ENCODE measurements around the gene TTLL10. TPM values are rescaled to one million over a fixed set of nuclear protein-coding genes. Genes with fewer than 3 reads are reported as not detected.

Gene TTLL10
- total RNA-seq, 4 donors from 2014 or later = not detected

DNA sequence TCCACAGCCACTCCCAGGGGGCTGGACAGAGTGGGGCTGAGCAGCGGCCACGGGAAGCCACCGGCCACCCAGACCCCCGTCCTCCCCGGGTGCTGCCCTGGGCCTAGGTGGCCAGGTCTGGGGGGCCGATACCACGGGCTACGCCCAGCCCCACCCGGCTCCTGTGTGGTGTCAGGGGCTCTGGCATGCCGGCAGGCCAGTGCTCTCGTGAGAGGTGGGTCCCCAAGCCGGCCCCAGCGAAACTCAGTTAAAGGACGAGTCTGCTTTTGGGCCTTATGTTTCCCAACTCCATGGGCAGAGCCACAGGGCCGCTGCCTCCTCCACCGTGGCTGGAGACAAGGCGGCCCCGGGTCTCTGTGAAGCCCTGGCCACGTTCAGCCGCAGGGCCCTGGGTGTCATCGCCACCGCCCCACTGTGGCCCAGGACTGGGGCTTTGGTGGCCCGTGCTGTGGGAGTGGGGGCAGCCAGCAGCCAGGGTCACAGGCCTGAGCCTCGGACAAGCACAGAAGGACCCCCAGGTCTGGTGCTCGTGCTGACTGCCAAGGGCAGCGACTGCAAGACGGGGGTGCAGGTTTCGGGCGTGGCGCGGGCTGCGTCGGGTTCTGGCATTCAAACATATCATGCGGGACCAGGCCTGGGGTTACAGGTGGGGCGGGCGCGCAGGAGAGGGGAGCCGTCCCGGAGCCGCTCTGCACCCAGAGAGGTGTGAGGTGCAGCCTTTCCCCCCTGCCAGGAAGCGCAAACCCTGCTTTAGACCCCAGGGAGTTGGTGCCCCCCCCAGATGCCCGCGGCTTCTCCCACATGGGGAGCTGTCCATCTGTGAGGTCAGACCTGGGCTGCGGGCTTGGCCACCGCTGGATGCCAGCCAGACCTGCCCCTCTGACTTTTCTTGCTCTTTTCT lies 45.9 kb upstream of the TTLL10 start:
- no peak for DNase-seq (ENCODE audit: low spot score in 2 of 2)
- H3K4me1 ChIP-seq = peaks cover 0 to 2% (median under 1%) of the 10 kb centered on the region in 4 donors
- no peak overlapping the region for H3K4me3 ChIP-seq
- no peaks in the 10 kb centered on the region for H3K9me3 ChIP-seq
- no peaks in the 10 kb centered on the region for H3K27me3 ChIP-seq
- no peak for TF ChIP-seq EP300 (IDR thresholded peaks at IDR 0.05)
- TF ChIP-seq, protein P1, sequence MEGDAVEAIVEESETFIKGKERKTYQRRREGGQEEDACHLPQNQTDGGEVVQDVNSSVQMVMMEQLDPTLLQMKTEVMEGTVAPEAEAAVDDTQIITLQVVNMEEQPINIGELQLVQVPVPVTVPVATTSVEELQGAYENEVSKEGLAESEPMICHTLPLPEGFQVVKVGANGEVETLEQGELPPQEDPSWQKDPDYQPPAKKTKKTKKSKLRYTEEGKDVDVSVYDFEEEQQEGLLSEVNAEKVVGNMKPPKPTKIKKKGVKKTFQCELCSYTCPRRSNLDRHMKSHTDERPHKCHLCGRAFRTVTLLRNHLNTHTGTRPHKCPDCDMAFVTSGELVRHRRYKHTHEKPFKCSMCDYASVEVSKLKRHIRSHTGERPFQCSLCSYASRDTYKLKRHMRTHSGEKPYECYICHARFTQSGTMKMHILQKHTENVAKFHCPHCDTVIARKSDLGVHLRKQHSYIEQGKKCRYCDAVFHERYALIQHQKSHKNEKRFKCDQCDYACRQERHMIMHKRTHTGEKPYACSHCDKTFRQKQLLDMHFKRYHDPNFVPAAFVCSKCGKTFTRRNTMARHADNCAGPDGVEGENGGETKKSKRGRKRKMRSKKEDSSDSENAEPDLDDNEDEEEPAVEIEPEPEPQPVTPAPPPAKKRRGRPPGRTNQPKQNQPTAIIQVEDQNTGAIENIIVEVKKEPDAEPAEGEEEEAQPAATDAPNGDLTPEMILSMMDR (IDR thresholded peaks at IDR 0.05) = no peak
- no peak for TF ChIP-seq POLR2A (IDR thresholded peaks at IDR 0.05)
- H3K36me3 ChIP-seq = no peaks in the 10 kb centered on the region
- WGBS, 2 donors = 85 to 86% methylated on average over 34 to 36 of the region's 45 CpGs
- H3K27ac ChIP-seq = peak overlapping the region in 1 of 4 donors; percentile 65

DNA sequence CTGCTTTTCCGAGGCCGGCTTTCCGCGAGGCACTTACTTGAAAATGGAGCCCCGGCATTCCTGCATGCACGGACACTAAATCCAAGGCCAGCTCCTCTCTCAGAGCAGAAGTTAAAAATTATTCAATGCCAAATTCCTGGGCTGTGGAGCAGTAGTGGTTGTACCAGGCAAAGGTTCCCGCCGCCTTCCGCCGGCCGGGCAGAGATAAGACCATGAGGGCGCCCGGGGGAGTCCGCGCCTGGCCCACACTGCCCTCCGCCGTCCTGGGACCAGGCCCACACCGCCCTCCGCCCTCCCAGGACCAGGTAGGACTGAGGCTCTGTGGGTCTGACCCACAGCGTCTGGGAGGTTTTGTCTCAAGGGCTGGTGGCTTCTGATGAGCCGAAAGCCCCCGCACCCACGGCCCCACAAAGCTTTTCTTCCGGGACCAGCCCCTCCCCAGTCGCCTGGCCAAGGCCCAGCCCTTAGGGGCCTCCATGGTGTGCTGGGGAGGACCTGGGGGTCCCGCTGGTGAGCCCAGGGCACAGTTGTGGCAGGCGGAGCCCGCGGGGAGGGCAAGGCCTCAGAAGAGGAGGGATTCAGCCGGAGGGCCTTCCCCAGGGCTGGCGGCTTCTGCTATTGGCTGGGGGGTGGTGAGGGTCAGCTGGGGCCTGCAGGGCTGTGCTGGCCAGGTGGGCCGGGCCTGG lies 45.1 kb upstream of the TTLL10 start:
- no peak for TF ChIP-seq EP300 (IDR thresholded peaks at IDR 0.05)
- TF ChIP-seq POLR2A (IDR thresholded peaks at IDR 0.05) = no peak
- TF ChIP-seq, protein P1 (IDR thresholded peaks at IDR 0.05) = no peak
- Histone ChIP-seq H3K4me3 (no peak overlapping the region), H3K36me3 (no peaks in the 10 kb centered on the region), H3K4me1 (peaks cover 0 to 9% (median 0%) of the 10 kb centered on the region in 4 donors), H3K27ac (peak overlapping the region in 1 of 4 donors; percentile 65), H3K27me3 (no peaks in the 10 kb centered on the region), H3K9me3 (no peaks in the 10 kb centered on the region)
- WGBS, 2 donors = 76 to 87% methylated on average over 27 to 32 of the region's 32 CpGs
- DNase-seq (ENCODE audit: low spot score in 2 of 2) = no peak

DNA sequence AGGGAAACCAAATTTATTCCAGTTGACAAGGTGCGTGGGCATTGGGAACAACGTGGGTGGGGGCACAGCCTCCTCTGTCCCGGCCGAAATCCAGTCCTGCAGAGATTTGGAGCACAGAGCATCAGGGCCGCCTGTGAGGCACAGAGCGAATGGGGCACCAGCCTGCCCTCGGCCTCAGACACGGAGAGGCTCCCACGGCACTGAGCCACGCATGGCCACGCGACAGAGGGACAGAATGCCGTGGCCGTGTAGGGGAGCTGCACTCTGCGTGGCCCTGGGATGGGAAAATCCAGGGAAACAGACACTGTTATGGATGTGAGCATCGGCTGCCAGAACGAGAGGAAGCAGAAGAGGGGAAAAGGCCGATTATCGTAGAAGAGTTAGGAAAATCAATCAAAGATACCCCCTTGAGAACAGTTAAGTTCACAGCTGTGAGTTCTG lies 44.3 kb upstream of the TTLL10 start:
- no peak for TF ChIP-seq POLR2A (IDR thresholded peaks at IDR 0.05)
- TF ChIP-seq, protein P1 (IDR thresholded peaks at IDR 0.05) = no peak
- no peak for TF ChIP-seq EP300 (IDR thresholded peaks at IDR 0.05)
- Histone ChIP-seq H3K4me1 (peaks cover 0 to 9% (median 0%) of the 10 kb centered on the region in 4 donors), H3K9me3 (no peaks in the 10 kb centered on the region), H3K36me3 (no peaks in the 10 kb centered on the region), H3K4me3 (no peak overlapping the region), H3K27me3 (no peaks in the 10 kb centered on the region), H3K27ac (peak overlapping the region in 1 of 4 donors; percentile 65)
- WGBS, 2 donors = 60 to 77% methylated on average over 17 to 19 of the region's 19 CpGs
- DNase-seq (ENCODE audit: low spot score in 2 of 2) = no peak

DNA sequence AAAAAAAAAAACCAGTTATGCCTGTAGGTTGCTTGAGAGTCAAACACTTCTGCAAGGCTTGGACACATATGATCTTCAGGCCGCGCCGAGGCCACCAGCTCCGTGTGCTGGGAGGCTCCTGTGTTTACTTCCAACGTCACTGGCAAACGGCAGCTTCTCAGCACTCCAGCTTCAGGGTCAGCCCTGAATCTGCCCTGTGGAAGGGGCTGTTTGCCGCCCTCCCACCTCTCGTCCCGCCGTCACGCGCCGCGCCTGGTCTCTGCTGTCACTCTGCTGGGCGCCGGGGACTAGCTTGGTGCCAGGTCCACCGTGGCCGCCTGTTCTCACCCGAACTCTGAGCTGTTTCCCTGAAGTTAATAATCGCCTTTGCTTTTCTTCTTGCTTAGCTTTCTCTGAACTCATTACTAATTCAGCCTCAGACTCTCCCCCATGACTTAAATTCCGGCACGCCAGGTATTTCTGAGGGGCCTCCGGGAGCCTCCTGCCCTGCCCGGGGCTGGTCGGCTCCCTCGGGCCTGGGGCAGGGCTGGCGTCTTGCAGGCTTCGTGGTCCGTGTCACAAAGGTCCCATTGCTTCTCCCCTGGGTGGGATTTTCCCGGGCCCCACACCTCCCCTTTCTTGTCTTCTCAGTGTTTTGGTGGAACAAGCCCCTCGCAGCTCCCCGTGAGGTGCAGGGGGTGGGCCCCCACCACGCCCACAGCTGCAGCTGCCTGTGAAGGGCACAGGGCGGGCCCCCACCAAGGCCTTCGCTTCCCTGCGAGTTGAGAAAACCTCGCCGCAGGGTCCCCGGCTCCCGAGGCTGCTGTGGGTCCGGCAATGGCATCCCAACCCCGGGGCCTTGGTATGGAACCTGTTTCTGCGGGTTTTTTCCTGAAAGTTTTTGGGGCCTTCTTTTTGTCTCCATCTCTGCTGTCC lies 43.2 kb upstream of the TTLL10 start:
- Histone ChIP-seq H3K36me3 (no peaks in the 10 kb centered on the region), H3K27ac (peak overlapping the region in 1 of 4 donors; percentile 55), H3K27me3 (no peaks in the 10 kb centered on the region), H3K9me3 (no peaks in the 10 kb centered on the region), H3K4me3 (peak overlapping the region in 1 of 4 donors; percentile 3), H3K4me1 (peaks cover 0 to 16% (median 0%) of the 10 kb centered on the region in 4 donors)
- no peak for DNase-seq (ENCODE audit: low spot score in 2 of 2)
- TF ChIP-seq POLR2A (IDR thresholded peaks at IDR 0.05) = no peak
- TF ChIP-seq, protein P1 (IDR thresholded peaks at IDR 0.05) = no peak
- TF ChIP-seq EP300 (IDR thresholded peaks at IDR 0.05) = no peak
- WGBS, 2 donors = 77 to 78% methylated on average over 43 of the region's 43 CpGs

All from tibial nerve (tissue), 4 donors.